Jurkat, Clone E6-1 (cell line): ENCODE data around the gene ZMYM2.

Source experiments
- DNase-seq: peaks from one replicate; pipeline ENCODE4 v3.0.0-alpha.2; 2011; ENCODE audit warnings: low read depth, low spot score
- H3K4me3 ChIP-seq: 2 replicates; pipeline ENCODE4 v1.5.1; 2011; ENCODE audit warnings: mild to moderate bottlenecking, low read length, control low read depth, moderate library complexity

The ZMYM2 gene

DNA sequence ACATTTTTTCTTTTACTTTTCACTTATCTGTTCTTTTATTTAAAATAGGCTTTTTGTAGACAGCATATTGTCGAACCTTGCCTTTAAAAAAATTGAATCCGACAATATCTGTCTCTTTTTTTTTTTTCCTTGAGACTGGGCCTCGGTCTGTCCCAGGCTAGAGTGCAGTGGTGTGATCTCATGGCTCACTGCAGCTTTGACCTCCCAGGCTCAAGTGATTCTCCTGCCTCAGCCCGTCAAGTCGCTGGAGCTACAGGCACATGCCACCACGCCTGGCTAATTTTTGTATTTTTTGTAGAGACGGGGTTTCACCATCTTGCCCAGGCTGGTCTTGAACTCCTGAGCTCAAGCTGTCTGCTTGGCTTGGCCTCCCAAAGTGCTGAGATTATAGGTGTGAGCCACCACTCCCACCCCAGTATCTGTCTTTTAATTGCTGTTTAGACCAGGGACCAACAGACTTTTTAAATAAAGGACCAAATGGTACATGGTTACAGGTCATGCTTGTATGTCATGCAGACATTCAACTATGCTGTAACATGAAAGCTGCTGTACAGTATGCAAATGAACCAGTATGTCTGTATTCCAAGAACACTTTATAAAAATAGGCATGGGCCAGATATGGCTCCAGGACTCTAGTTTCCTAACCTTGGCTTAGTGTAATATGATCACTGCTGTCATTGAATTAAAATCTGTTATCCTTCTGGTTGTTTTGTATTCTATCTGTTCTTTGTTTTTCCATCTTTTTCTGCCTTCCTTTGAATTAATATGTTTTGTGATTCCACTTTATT, 122.0 kb downstream of the ZMYM2 start:
- H3K4me3 ChIP-seq = no peak overlapping the region
- DNase-seq = no peak

DNA sequence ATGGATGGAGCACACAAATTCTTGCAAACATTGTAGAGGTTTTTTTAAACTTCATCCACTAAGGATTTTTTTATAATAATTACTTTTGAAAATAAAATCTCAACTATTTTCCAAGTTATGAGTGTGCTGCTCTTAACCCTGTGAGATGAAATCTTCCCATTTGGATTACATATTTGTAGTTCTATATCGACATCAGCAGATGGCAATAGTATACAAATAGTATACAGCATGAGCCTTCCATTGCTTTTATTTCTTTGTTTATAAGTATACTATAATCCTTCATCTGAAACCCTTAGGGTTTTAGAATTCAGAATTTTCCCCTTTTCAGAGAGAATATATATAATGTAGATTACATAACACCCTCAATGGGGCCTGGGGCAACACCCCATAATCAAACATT, 131.8 kb downstream of the ZMYM2 start:
- H3K4me3 ChIP-seq = no peak overlapping the region
- no peak for DNase-seq

DNA sequence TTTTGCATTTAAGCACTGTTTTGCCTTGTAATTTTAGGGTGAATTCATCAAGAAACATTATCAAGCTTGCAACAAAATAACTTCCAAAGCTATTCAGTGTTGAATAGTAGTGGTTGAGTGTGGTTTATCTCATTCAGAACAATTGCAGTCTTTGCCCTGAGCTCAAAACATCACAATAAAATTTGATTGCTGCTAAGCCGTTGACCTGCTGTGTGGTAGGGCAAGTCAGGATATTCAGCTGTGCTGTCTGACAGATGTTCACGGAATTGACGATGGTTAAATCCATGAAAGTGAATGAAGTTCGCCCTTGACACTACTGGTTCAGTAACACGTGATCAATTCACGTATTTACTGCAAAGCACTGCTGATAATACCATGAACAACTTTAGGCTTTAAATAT, 135.4 kb downstream of the ZMYM2 start:
- DNase-seq = no peak

DNA sequence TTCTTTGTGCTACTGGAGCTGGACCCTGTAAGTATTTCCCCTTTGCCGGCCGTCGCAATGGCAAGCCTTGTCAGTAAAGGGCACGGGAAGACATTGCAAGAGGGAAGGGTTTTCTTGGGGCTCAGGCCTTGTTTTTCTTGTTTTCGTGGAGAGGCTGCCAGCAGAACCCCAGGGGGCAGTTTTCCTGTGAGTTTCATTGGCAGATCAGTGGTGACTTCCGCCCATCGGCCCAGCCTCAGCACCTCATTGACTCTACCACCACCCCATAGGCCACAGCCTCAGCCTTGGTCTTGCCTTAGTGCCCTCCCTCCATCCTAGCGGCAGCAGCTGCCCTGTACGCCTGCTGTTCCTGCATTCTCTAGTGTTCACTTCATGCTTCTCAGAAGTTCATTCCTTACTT, 140.8 kb downstream of the ZMYM2 start:
- no peak overlapping the region for H3K4me3 ChIP-seq
- DNase-seq = no peak

More for the DNA sequence above, 135.4 kb downstream of the ZMYM2 start:
- no peak overlapping the region for H3K4me3 ChIP-seq

DNA sequence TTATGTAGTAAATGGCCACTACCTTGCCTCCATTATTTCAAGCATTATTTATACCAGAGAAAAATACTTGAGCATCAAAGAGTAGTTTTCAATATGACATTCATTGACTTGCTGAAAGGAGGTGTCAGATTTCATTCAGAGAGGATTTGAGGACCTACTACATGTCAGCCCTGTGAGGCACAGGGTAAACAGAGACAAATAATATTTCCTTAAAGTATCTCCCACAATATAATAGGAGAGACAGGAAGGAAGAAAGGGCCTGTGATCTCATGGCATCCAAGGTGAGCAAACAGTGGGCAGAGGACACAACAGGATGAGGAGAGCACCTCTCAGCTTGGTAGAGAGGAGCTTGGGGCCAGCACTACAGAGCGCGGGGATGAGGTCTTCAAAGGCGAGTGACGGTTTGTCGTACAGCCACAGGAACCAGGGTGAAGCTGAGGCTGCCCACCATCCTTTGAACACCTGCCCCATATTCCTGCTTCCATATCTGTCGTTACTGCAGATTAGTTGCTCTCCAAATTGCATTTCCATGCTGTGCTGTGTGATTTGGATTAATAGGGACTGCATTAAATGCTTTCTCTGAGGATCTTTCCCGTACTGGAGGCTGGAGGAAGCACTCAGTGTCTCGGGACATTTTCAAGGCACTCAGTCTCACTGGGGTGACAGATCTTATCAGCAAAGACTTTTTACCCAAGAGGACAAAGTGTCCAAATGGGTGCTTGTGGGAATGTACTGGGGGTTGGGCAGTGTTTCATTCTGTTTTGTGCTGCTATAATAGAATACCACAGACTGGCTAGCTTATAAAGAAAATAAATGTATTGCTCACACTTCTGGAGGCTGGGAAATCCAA, 143.2 kb downstream of the ZMYM2 start:
- peak overlapping the region; percentile 40 for H3K4me3 ChIP-seq
- DNase-seq = peak; percentile 67

- peak overlapping the region; percentile 3; the same call in 1 of the 2 replicates for H3K4me3 ChIP-seq
- DNase-seq = peak; percentile 66
Measured at GRCh38 chr13:20102525-20103180, 144.1 kb downstream of the ZMYM2 start.

GRCh38 chr13:20105161-20105689, 146.7 kb downstream of the ZMYM2 start:
- H3K4me3 ChIP-seq = no peak overlapping the region
- DNase-seq = no peak

- no peak for DNase-seq
- no peak overlapping the region for H3K4me3 ChIP-seq
Measured at GRCh38 chr13:20106742-20107141, 148.2 kb downstream of the ZMYM2 start.

DNA sequence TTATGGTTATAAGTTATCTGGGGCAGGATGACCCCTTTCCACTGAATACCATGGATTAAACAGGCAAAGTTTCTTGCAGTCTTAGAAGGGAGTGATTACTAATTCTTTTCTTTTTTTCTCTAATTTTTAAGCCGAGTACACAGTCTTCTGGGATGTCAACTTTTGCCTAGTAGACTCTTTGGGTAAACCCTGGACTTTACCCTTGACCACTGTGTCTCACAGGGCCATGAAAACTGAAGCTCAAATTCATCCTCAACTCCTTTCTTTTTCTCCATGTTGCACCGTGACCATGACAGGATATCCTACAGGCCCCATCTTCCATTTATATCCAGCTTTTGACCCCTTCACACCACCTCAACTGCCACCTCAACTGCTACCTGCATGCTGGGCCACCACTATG, 150.5 kb downstream of the ZMYM2 start:
- no peak overlapping the region for H3K4me3 ChIP-seq
- no peak for DNase-seq

- no peak for DNase-seq
- no peak overlapping the region for H3K4me3 ChIP-seq
Measured at GRCh38 chr13:20114066-20114610, 155.6 kb downstream of the ZMYM2 start.

DNA sequence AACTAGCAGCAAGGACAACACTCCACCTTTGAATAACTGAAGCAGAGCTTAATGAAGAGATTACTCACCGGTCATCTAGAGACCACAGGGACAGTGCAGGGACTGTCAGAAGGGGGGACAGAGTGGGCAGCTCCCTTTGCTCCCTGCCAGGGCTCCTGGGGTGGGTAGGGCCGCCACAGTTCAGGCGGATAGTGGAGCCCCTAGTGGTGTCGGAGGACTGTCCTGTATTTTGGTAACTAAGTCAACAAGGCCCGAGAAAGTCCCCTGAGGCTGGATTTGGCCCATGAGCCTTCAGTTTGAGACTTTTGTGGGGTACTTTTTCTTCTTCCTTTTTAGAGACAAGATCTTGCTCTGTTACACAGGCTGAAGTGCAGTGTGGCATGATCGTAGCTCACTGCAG, 157.7 kb downstream of the ZMYM2 start:
- H3K4me3 ChIP-seq = no peak overlapping the region
- DNase-seq = no peak

- H3K4me3 ChIP-seq = peak overlapping the region; percentile 72
- DNase-seq = no peak
Measured at GRCh38 chr13:20118268-20119140, 160.0 kb downstream of the ZMYM2 start.

DNA sequence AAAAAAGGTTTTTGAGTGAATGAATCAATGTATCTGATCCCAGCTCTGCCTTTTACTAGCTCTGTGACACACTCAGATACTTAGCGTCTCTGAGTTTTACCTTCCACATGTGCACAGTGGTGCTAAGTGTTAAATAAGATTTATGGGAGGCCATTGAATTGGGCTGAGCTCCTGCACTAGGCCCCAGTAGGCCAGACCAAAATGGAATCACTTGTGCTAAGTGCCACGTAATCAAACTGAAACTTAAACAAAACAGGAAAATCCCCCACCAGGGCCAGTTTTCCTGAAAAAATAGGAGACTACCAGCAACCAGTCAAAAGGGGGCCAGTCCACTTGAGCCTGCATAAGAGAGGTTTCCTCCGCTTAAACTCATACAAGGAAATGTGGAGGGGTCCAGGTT, 161.4 kb downstream of the ZMYM2 start:
- no peak for DNase-seq
- H3K4me3 ChIP-seq = peak overlapping the region; percentile 72

DNA sequence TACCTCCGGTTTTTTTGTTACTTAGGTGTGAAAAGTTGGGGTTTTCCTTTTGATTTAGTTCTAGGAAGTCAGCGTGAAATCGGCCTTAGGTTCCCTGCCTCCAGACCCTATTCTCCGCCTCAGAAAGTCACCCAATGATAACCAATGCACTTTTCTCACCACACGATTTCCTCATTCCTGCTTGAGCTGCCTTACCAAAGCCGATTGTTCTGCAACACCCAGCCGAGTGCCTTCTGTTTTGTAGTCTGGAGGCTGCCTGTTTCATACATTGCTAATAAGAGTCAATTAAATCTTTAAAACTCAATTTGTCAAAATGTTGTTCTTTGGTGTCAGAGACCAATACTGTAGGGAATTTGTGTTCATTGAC, 162.6 kb downstream of the ZMYM2 start:
- no peak for DNase-seq
- H3K4me3 ChIP-seq = peak overlapping the region; percentile 72

- H3K4me3 ChIP-seq = no peak overlapping the region
- no peak for DNase-seq
Measured at GRCh38 chr13:20124303-20124702, 165.8 kb downstream of the ZMYM2 start.

- H3K4me3 ChIP-seq = no peak overlapping the region
- no peak for DNase-seq
Measured at GRCh38 chr13:20125129-20125782, 166.7 kb downstream of the ZMYM2 start.

DNA sequence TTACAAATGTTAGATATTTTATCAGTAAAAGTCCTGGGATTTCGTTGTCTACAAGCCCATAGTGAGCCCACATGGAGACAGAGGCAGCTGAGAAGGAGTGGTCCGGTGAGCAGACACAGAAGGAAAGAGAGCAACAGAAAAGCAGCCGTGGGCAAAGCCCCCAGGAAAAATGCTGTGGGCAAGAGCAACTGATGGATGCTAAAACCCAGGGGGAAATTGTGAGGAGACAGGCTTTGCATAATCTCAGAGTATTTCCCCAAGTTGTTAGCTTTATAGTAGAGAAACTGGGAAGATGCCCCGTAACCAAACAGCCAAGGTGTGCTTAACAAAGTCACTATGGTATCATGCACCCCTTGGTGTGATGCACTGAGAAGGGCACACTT, 167.2 kb downstream of the ZMYM2 start:
- H3K4me3 ChIP-seq = no peak overlapping the region
- no peak for DNase-seq
